ENCODE results near the gene NETO2.

DNA sequence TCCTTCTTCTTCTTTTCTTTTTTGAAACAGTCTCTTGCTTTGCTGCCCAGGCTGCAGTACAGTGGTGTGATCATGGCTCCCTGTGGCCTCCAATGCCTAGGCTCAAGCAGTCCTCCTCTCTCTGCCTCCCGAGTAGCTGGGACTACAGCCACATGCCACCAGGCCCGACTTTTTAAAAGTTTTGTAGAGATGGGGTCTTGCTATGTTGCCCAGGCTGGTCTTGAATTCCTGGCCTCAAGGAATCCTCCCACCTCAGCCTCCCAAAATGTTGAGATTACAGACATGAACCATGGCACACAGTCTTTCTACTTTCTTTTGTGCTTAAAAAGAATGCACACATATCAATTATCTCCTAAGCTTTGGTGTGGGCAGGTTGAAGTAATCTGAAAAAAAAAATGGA is 109.3 kb downstream of the NETO2 start:
- TF ChIP-seq, protein P1, sequence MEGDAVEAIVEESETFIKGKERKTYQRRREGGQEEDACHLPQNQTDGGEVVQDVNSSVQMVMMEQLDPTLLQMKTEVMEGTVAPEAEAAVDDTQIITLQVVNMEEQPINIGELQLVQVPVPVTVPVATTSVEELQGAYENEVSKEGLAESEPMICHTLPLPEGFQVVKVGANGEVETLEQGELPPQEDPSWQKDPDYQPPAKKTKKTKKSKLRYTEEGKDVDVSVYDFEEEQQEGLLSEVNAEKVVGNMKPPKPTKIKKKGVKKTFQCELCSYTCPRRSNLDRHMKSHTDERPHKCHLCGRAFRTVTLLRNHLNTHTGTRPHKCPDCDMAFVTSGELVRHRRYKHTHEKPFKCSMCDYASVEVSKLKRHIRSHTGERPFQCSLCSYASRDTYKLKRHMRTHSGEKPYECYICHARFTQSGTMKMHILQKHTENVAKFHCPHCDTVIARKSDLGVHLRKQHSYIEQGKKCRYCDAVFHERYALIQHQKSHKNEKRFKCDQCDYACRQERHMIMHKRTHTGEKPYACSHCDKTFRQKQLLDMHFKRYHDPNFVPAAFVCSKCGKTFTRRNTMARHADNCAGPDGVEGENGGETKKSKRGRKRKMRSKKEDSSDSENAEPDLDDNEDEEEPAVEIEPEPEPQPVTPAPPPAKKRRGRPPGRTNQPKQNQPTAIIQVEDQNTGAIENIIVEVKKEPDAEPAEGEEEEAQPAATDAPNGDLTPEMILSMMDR (conservative IDR thresholded peaks at IDR 0.05) = no peak
- no peak for TF ChIP-seq ZFX (IDR thresholded peaks at IDR 0.05)
